D721Med (cell line): ENCODE data around the gene CLEC5A.

Experiments
- DNase-seq: peaks from one replicate; pipeline ENCODE4 v3.0.0; 2011; ENCODE audit warnings: low spot score; ENCODE audit not compliant: insufficient read length
- FAIRE-seq: peaks from 2 replicates; lab custom pipeline; 2011; peaks lifted over from hg19 to GRCh38; lab: Jason Lieb, UNC
- CTCF ChIP-seq: IDR thresholded peaks from 2 replicates; pipeline ENCODE4 v1.5.1; 2012; ENCODE audit warnings: mild to moderate bottlenecking, control low read depth; ENCODE audit not compliant: insufficient read depth; ENCODE audit errors: missing control alignments

The CLEC5A gene

DNA sequence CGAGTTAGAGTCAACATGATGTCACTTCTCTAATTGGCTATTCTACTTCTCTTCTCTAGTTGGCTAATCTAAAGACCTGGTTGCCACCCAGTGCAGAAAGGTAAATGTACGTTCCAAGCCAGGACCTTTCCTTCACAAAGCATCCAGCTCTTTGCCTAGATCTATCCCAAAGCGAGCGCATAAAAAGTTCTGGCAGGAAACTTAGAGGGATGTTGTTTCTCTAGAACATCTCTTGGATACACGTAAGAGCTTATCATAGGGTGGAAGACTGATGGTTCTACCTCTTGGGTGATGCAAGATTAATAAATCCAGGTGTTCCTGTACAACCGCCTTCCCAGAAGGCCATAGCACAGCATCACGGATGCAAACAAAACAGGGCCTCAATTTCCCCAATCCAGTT lies 26.9 kb upstream of the CLEC5A start, which contains the start of gene TAS2R38:
Gene TAS2R38 (minus strand): TSS at position 101 of the 400 bp plus-strand sequence. CDS start 84 bp downstream, at position 17.
- no peak for DNase-seq
- no peak for TF ChIP-seq CTCF
- no peak for FAIRE-seq

- DNase-seq = no peak
- FAIRE-seq = no peak
- no peak for TF ChIP-seq CTCF
These were observed 14.1 kb upstream of the CLEC5A start for GRCh38 chr7:141960687-141961422.

GRCh38 chr7:141956084-141956483 lies 9.3 kb upstream of the CLEC5A start:
- FAIRE-seq = no peak
- DNase-seq = no peak
- no peak for TF ChIP-seq CTCF

DNA sequence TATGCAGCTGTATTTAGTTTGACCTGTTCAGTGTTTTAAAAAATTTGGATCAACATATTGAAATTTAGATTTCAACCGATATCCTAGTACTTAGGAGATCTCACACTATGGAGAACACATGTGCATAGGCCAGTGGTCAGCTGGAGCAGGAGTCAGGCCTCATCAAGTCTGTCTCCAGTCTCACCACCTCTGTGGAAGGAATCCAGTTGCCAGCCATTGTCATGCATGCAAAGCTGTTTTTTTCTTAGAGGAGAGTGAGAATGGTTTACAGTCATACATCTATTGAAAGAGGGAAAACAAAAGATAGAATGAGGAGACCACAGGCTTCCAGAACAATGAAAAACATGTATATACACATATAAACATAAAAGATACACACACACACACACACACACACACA lies 7.6 kb upstream of the CLEC5A start:
- FAIRE-seq (no peak), DNase-seq (no peak)
- no peak for TF ChIP-seq CTCF

DNA sequence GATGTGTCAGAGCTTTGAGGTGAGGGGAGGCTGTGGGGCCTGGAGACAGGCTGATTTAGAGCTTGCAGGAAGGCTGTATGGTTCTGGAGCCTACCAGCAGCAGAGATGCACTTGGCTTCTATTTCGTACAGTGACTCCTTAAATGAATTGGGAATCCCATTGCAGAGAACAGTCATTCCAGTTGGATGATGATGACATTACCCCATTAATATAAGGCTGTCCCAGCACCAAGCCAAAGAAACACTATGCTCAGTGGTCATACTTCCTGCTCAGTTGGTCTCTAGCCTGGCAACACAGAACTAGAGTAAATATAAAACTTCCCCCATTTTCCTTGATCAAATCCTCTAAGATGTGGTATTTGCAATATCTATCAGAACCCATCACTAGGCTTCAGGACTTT lies 5.7 kb upstream of the CLEC5A start:
- no peak for DNase-seq
- TF ChIP-seq CTCF = no peak
- FAIRE-seq = no peak

DNA sequence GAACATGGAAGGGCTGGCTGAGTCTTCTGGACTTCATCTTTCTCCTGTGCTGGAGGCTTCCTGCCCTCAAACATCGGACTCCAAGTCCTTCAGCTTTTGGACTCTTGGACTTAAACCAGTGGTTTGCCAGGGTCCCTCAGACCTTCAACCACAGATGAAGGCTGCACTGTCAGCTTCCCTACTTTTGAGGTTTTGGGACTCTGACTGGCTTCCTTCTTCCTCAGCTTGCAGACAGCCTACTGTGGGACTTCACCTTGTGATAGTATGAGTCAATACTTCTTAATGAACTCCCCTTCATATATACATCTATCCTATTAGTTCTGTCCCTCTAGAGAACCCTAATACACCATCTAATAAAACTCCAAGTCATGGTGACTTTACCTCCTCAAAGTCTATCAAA lies 4.0 kb upstream of the CLEC5A start:
- FAIRE-seq (no peak), DNase-seq (no peak)
- TF ChIP-seq CTCF = no peak

DNA sequence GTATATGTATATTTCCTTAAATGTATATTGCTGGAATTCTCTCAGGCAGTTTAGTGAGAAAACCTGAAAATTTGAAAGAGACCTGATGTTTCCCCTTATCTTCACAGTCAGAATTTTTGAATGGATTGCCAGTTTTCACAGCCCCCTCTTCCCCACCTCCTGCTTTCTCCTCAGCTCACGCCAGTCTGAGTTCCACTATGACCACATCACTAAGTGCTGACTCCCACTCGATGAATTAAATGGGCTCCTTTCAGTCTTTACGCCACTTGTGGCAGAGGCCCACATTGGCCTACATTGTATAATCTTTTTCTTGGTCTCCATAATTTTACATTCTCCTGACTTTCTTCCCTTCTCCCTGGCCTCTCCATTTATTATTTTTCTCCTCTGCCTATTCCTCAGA lies 3.1 kb upstream of the CLEC5A start:
- no peak for FAIRE-seq
- no peak for DNase-seq

More for the DNA sequence above, 3.1 kb upstream of the CLEC5A start:
- no peak for TF ChIP-seq CTCF
